Memory B cell (primary cell): ENCODE results near the gene IVL.

Source experiments
- ATAC-seq: fragments of 150-1000 bp; cut with Tn5 transposase; 2 replicates; pipeline ENCODE4 v1.10.0; 2021; ENCODE audit warnings: low read depth, mild to moderate bottlenecking, moderate library complexity
- DNase-seq, 2 donors: peaks; one replicate each; pipeline ENCODE4 v3.0.0; 2022; ENCODE audit warnings: low spot score in 2 of 2
- H3K27ac Mint-ChIP-seq: one replicate; pipeline ENCODE4 v1.8.0; 2022; ENCODE audit warnings: mild to moderate bottlenecking, moderate library complexity, mixed read lengths
- H3K27me3 Mint-ChIP-seq: one replicate; pipeline ENCODE4 v1.8.0; 2022; ENCODE audit warnings: mixed read lengths
- H3K36me3 Mint-ChIP-seq: one replicate; pipeline ENCODE4 v1.8.0; 2022; ENCODE audit warnings: mild to moderate bottlenecking, mixed read lengths
- H3K4me1 Mint-ChIP-seq: one replicate; pipeline ENCODE4 v1.8.0; 2022; ENCODE audit warnings: mixed read lengths
- H3K4me3 Mint-ChIP-seq: one replicate; pipeline ENCODE4 v1.8.0; 2022; ENCODE audit warnings: mild to moderate bottlenecking, moderate library complexity, mixed read lengths
- H3K9me3 Mint-ChIP-seq: one replicate; pipeline ENCODE4 v1.8.0; 2022; ENCODE audit warnings: mixed read lengths

Gene IVL

GRCh38 chr1:152879559-152880198, 28.7 kb upstream of the IVL start:
- ATAC-seq, result no peak
- Mint-ChIP-seq H3K4me1 (peaks cover 10% of the 10 kb centered on the region), H3K9me3 (no peaks in the 10 kb centered on the region), H3K27ac (no peak overlapping the region), H3K36me3 (no peaks in the 10 kb centered on the region), H3K27me3 (peaks cover 12% of the 10 kb centered on the region), H3K4me3 (no peak overlapping the region)
- DNase-seq, result no peak

- no peak for DNase-seq
- H3K4me3 Mint-ChIP-seq, result no peak overlapping the region
- no peak for ATAC-seq
- H3K27ac Mint-ChIP-seq, result no peak overlapping the region
- peaks cover 9% of the 10 kb centered on the region for H3K27me3 Mint-ChIP-seq
- H3K9me3 Mint-ChIP-seq, result no peaks in the 10 kb centered on the region
- H3K36me3 Mint-ChIP-seq, result no peaks in the 10 kb centered on the region
- peaks cover 10% of the 10 kb centered on the region for H3K4me1 Mint-ChIP-seq
Measured at GRCh38 chr1:152880316-152880715, 28.0 kb upstream of the IVL start.

GRCh38 chr1:152880907-152881306, 27.4 kb upstream of the IVL start:
- ATAC-seq (no peak), DNase-seq (no peak)
- peaks cover 10% of the 10 kb centered on the region for H3K4me1 Mint-ChIP-seq
- peaks cover 9% of the 10 kb centered on the region for H3K27me3 Mint-ChIP-seq
- no peak overlapping the region for H3K4me3 Mint-ChIP-seq
- no peak overlapping the region for H3K27ac Mint-ChIP-seq
- no peaks in the 10 kb centered on the region for H3K9me3 Mint-ChIP-seq
- H3K36me3 Mint-ChIP-seq, result no peaks in the 10 kb centered on the region

DNA sequence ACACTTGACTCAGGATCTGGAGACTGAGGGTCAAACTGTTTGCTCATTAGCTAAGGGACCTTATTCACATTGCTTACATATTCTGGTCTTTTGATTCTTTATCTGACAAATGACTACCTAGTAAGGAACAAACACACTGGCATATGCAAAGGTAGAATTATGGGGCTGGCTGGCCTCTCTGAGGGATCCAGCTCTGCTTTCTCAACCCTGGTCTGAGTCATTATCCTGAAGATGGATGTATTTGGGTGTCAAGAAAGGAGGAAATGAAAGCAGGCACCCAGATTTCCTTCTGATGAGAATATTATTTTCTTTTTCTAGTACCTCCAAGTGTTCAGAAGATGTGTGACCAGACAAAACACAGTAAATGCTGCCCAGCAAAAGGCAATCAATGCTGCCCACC, 24.3 kb upstream of the IVL start:
- no peak overlapping the region for H3K27ac Mint-ChIP-seq
- no peaks in the 10 kb centered on the region for H3K9me3 Mint-ChIP-seq
- H3K4me1 Mint-ChIP-seq, result peaks cover 10% of the 10 kb centered on the region
- ATAC-seq, result no peak
- H3K4me3 Mint-ChIP-seq, result no peak overlapping the region
- H3K27me3 Mint-ChIP-seq, result peaks cover 4% of the 10 kb centered on the region
- DNase-seq, result no peak
- H3K36me3 Mint-ChIP-seq, result no peaks in the 10 kb centered on the region

DNA sequence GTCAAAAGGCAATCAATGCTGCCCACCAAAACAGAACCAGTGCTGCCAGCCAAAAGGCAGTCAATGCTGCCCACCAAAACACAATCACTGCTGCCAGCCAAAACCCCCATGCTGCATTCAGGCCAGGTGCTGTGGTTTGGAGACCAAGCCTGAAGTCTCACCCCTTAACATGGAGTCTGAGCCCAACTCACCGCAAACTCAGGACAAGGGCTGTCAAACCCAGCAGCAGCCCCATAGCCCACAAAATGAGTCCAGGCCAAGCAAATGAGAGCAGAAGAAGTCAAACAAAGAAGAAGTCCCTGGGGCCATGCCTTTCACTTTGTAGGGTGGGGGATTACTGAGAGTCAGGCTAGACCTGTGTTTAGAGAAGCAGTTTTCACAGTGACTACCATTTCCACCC, 23.8 kb upstream of the IVL start:
- Mint-ChIP-seq H3K4me1 (peaks cover 10% of the 10 kb centered on the region), H3K36me3 (no peaks in the 10 kb centered on the region), H3K4me3 (no peak overlapping the region), H3K27me3 (peaks cover 4% of the 10 kb centered on the region), H3K27ac (no peak overlapping the region), H3K9me3 (no peaks in the 10 kb centered on the region)
- ATAC-seq, result no peak
- DNase-seq, result no peak

GRCh38 chr1:152884966-152885624, 23.3 kb upstream of the IVL start:
- Mint-ChIP-seq H3K9me3 (no peaks in the 10 kb centered on the region), H3K27me3 (peaks cover 3% of the 10 kb centered on the region), H3K4me1 (peaks cover 6% of the 10 kb centered on the region), H3K27ac (no peak overlapping the region), H3K36me3 (no peaks in the 10 kb centered on the region), H3K4me3 (no peak overlapping the region)
- no peak for DNase-seq
- no peak for ATAC-seq

GRCh38 chr1:152886085-152886484, 22.3 kb upstream of the IVL start:
- Mint-ChIP-seq H3K27ac (no peak overlapping the region), H3K4me3 (no peak overlapping the region), H3K36me3 (no peaks in the 10 kb centered on the region), H3K9me3 (no peaks in the 10 kb centered on the region), H3K4me1 (peaks cover 2% of the 10 kb centered on the region), H3K27me3 (peaks cover 3% of the 10 kb centered on the region)
- ATAC-seq, result no peak
- DNase-seq, result no peak

GRCh38 chr1:152886758-152887409, 21.5 kb upstream of the IVL start:
- Mint-ChIP-seq H3K27me3 (peaks cover 1% of the 10 kb centered on the region), H3K27ac (no peak overlapping the region), H3K4me3 (no peak overlapping the region), H3K36me3 (no peaks in the 10 kb centered on the region), H3K4me1 (peaks cover 2% of the 10 kb centered on the region), H3K9me3 (no peaks in the 10 kb centered on the region)
- ATAC-seq (no peak), DNase-seq (no peak)

- Mint-ChIP-seq H3K9me3 (no peaks in the 10 kb centered on the region), H3K27me3 (peaks cover 1% of the 10 kb centered on the region), H3K4me1 (peaks cover 2% of the 10 kb centered on the region), H3K36me3 (no peaks in the 10 kb centered on the region), H3K4me3 (no peak overlapping the region), H3K27ac (no peak overlapping the region)
- DNase-seq (no peak), ATAC-seq (no peak)
Measured at GRCh38 chr1:152888126-152888525, 20.2 kb upstream of the IVL start.

DNA sequence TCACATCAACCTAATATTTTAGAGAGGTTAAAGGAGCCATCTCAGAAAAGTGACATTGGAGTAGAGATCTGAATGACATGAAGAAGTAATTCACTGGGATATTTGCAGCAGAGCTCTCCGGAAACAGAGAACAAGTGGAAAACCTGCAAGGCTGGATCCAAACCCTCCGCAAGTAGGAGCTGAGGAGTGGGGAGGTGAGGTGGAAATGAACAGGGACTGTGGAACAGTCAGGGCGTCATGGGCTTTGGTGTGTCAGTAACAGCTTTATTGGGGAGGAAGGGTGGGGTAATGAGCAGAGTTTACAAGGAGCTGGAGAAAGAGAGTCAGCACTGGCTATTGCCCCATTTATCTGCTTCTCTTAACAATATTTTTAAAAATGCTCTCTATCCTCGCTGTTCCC, 9.3 kb upstream of the IVL start:
- H3K36me3 Mint-ChIP-seq, result no peaks in the 10 kb centered on the region
- peaks cover 2% of the 10 kb centered on the region for H3K9me3 Mint-ChIP-seq

GRCh38 chr1:152899883-152900282, 8.5 kb upstream of the IVL start:
- DNase-seq (no peak), ATAC-seq (no peak)
- no peak overlapping the region for H3K4me3 Mint-ChIP-seq
- no peak overlapping the region for H3K27ac Mint-ChIP-seq
- H3K36me3 Mint-ChIP-seq, result no peaks in the 10 kb centered on the region
- H3K4me1 Mint-ChIP-seq, result no peaks in the 10 kb centered on the region
- peaks cover 9% of the 10 kb centered on the region for H3K27me3 Mint-ChIP-seq
- no peaks in the 10 kb centered on the region for H3K9me3 Mint-ChIP-seq

More for the DNA sequence above, 9.3 kb upstream of the IVL start:
- DNase-seq (no peak), ATAC-seq (no peak)
- peaks cover 11% of the 10 kb centered on the region for H3K27me3 Mint-ChIP-seq
- H3K4me1 Mint-ChIP-seq, result no peaks in the 10 kb centered on the region
- no peak overlapping the region for H3K27ac Mint-ChIP-seq
- H3K4me3 Mint-ChIP-seq, result no peak overlapping the region

- Mint-ChIP-seq H3K27ac (no peak overlapping the region), H3K27me3 (peaks cover 17% of the 10 kb centered on the region), H3K4me3 (no peak overlapping the region), H3K9me3 (no peaks in the 10 kb centered on the region), H3K4me1 (no peaks in the 10 kb centered on the region), H3K36me3 (no peaks in the 10 kb centered on the region)
- ATAC-seq (no peak), DNase-seq (no peak)
Measured at GRCh38 chr1:152901631-152902030, 6.7 kb upstream of the IVL start.

GRCh38 chr1:152902636-152903035, 5.7 kb upstream of the IVL start:
- H3K27me3 Mint-ChIP-seq, result peaks cover 18% of the 10 kb centered on the region
- no peaks in the 10 kb centered on the region for H3K9me3 Mint-ChIP-seq
- DNase-seq, result no peak
- H3K27ac Mint-ChIP-seq, result no peak overlapping the region
- H3K4me3 Mint-ChIP-seq, result no peak overlapping the region
- H3K4me1 Mint-ChIP-seq, result no peaks in the 10 kb centered on the region
- H3K36me3 Mint-ChIP-seq, result no peaks in the 10 kb centered on the region
- ATAC-seq, result no peak

DNA sequence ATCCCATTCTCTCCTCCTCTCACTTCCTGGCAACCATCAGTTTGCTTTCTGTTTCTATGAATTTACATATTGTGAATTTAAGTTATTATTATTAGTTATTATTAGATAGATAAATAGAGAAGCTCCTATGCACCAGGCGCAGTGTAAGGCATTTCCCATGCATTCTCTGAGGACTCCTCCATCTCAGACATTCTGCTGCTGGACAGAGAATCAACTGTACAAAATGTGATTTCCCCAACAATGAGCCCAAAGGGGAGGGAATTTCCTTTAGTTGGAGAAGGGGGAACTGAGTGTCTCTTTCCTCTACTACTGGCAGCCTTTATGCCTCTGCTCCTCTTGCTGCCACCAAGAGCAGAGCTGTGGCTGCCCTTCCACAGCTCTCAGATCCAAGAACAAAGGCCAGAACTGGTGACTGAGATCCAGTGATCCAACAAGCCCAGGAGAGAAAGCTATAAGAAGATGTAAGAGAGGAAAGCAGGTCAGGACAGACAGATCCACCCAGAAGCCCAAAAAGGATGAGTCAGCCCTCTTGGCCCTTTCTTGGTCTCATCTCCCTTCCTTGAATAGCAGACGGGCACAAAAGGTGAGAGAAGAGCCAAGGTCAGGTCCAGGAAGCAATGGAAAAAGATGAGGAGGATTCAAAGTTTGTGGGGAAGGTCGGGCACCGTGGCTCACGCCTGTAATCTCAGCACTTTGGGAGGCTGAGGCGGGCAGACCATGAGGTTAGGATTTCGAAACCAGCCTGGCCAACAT, 3.5 kb upstream of the IVL start:
- no peaks in the 10 kb centered on the region for H3K36me3 Mint-ChIP-seq
- H3K9me3 Mint-ChIP-seq, result peaks cover under 1% of the 10 kb centered on the region
- no peak overlapping the region for H3K27ac Mint-ChIP-seq
- ATAC-seq (no peak), DNase-seq (no peak)
- H3K4me3 Mint-ChIP-seq, result no peak overlapping the region
- no peaks in the 10 kb centered on the region for H3K4me1 Mint-ChIP-seq
- peaks cover 16% of the 10 kb centered on the region for H3K27me3 Mint-ChIP-seq
